SIG-M5 treated with dmso at 0.1 percent for 504 hours (cell line): ENCODE results near the gene GPC5.

ENCODE experiments used
- DNase-seq: peaks from one replicate; lab custom pipeline; 2025; ENCODE audit not compliant: unreplicated experiment; lab: John Stamatoyannopoulos, UW

Gene GPC5

DNA sequence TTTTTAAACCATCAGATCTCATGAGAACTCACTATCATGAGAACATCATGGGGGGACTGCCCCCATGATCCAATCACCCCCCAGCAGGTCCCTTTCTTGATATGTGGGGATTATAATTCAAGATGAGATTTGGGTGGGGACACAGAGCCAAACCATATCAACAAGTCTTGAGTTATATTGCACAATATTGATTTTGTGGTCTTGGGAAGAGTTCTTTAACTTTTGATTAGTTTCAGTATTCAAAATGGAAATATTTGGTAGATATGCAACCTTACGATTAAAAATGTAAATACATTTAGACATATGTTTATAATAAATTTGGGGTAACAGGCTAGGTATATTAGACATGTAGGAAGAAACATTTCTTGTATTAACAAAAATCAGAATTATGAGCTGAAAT, 188.2 kb downstream of the GPC5 start:
- no peak for DNase-seq

DNA sequence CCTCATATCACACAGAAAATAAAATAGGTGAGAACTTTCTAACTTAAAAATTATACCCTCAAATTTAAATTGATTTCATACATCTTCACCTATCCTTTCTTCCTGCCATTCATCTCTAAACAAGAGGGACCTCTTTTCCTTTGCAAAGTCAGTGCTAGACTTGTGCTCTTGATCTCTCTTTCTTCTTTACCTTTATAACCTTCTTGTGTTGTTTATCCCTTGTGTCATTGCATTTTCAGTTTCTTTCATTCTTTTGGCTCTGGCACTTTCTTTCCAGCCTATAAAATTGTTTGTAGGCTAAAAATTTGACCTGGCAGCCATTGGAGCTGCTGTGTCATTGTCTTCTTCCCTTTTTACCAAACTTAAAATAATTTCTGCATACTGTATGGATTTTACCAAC, 190.1 kb downstream of the GPC5 start:
- DNase-seq: no peak

DNA sequence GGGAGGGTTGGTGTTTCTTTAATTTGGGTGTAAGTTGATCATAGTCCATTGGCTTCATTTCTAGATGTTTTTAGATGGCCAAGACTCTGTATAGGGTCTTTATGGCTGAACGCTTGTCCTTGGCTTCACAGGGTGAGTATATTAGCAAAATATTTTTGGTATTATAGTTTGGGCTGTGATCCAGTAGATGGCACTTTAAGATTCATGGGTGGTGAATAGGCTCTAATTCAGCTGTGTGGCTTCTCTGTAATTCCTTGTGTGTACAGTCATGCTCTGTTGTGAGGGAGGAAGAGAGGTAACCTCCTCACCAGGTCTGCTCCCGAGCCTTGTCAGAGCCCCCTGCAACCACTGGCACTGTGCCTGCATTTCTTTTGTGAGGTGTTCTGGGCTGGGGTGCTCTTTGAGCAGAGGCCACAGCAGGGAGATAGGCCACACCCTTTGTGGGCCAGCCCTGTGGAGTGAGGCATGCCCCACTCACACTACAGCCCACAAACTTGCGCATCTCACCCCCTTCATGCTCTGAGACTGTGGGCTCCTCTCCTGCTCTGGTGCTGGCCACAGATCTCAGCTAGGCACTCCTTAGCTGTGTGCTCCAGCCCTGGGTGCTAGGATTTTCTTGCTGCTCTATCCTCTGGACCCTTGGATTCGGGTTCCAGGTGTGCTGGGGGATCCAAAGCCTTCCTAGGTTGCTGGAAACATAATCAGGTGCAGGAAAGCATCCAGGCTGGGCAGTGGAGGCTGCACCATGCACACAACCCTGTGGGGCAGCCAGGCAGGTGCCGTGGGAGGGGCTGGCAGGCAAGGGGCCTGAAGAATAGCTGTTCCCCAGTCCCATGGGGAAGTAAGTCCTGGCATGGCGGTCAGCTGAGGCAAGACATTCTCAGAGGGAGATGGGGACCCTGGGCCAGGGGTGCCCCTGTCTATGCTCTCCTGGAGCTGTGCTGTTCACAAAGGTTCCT, 193.9 kb downstream of the GPC5 start:
- no peak for DNase-seq

DNA sequence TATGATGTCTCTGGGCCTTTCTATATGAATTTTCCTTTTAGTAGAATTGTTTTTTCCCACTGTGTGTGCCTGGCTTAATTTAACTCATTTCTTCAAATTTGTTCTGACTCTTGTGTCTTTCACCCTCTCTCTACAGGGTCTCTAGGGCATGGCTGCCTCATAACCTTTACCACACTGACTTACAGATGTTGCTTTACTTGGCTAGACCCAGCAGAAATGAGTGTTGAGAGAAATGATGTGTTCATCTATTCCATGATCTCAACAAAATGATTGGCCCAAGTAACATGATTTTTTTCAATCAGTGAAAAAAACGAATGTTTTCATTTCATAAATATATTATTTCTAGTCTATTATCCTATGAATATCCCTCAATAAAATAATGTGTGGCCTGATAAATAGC, 195.0 kb downstream of the GPC5 start:
- DNase-seq: no peak

DNA sequence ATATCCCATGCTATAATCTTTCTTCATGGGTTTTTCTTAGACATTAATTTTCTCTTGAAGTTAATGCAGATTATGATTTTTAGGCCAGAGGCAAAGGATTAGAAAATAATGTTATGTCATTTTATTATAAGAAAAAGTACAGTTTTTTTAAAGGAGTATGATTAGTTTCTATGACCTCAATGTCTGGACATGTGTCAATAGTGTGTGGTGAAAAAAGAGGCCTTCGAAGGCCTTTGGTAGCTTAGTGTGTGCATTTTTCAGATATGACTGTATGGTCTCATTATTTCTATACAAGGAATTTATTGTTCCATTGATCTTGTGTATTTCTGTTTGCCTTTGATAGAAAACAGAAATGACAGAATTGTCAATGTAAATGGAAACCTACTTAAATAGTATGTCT, 195.6 kb downstream of the GPC5 start:
- DNase-seq: no peak

DNA sequence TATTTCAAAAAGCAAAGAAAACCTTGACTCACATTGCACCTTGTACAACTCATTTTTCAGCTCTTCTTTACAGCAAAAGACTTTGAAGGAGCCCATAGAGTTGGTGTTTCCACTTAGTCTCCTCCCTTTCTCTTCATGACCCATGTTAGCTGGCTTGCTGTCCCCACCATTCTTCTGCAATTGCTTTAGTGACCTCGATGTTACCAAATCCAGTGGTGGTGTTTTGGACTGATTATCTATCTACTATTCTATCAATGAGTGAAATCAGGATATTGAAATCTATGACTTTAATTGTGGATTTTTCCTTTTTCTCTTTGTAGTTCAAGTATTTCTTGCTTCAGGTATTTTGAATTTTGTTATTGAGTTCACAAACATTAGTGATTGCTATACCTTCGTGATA, 197.3 kb downstream of the GPC5 start:
- DNase-seq: no peak

DNA sequence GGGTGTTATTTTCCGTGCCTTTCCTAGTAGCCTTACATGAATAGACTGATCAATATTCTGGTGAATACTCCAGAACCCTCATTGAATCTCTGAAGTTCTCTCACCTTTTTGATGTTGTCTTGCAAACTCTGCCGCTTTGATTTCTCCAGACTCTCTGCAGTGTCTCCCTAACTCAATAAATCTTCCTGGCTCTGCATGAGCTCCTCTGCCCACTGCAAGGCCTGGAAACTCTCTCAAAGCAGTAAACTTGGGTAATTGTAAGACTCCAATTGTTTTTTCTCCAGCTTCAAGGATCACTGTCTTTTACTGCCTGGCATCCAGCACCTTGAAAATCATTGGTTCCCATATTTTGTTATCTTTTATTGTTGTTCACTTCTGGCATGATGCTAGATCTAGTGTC, 198.4 kb downstream of the GPC5 start:
- DNase-seq: no peak

DNA sequence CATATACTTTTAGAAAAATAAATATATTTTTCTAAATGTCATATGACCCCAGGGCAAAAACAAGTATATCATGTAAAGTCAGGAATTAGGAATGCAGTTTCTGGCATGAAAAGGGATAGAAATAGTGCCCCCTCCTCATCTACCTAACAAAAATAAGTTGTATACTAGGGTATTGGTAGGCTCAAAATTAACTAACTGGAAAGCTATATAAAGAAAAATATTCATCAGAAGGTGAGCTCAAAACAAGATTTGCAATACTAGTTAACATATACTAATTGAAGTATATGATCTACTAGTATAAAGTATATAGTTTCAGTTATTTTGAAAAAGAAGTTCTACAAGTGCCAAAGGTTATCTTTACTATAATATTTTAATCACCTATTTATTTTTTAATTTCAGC, 200.2 kb downstream of the GPC5 start:
- DNase-seq: no peak

DNA sequence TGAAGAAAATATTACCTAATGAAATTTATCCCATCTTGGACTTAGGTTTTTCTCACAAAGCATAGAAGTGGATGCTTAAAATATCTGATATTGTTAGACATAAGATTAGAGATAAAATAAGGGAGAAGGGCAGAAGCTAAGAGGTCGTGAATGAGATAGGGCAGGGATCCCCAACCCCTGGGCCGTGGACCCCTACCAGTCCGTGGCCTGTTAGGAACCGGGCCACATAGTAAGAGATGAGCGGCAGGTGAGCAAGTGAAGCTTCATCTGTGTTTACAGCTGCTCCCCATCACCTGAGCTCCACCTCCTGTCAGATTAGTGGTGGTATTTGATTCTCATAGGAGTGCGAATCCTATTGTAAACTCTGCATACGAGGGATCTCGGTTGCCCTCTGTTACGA, 202.9 kb downstream of the GPC5 start:
- DNase-seq: no peak

DNA sequence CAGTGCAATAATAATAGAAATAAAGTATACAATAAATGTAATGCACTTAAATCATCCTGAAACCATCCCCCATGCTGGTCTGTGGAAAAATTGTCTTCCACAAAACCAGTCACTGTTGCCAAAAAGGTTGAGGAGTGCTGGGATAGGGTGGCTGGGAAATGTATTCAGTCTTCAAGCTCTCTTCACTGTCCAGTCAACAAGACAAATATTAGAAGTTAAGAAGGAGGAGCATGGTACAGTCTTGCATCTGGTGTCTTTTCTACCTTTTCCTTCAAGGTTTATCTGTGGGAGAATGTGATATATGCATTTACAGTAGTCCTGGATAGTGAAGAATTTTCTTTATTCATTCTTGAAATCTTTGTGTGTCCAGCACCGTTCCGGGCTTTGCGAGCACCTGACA, 203.4 kb downstream of the GPC5 start:
- no peak for DNase-seq

DNA sequence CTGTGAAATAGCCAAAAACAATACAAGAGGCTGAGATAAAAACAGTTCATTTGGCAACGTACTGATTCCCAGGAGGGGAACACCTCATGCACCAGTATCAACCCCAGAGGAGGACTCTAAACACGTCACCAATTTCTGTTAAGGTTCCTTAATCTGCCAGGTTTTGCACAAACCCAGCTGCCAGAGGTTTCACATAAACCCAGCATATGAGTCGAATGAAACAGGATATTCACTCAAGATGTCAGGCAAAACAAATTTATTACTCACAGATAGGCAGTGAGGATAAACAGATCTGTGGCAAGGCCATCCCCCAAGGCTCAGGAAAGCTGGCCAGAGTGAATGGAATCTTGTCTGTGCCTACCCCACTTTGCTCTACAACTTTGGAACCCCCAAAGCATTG, 210.9 kb downstream of the GPC5 start:
- no peak for DNase-seq

DNA sequence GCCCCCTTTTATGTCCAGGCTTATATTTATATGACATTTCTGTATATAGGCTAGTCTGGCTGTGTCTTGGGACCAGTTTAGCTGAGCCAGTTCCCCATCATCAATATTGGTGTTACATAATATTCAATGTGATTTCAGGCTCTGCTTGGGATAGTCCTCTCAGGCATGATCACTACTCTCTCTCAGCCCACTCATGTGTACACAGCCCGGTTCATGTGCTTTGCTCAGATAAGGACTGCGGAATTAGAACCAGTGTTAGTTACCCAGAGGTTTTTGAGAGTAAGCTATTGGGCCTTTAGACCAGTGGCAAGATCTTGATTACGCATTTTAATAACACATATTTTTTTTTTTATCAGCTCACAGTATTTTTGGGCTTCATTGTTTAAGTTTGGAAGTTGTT, 219.9 kb downstream of the GPC5 start:
- no peak for DNase-seq

DNA sequence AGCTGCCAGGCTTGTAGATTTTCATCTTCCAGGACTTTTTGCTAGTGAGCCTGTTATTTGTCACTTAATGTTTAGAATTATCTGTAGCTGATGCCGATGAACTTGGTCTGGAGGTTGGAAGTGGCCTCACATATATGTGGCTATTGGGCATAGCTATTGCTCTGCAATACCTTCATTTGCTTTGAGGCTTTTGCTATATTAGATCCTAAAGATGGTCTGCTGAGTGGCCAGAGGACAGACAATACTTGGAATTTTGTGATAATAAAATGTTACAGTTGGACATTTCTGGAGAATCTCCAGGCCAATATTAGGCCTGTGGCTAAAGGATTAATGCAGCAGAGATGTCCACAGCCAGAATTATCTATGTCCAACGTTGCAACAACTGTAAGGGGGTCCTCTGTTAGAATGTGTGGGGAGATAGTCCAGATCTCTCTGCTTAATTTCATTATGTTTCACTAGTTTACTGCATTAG, 222.3 kb downstream of the GPC5 start:
- no peak for DNase-seq

DNA sequence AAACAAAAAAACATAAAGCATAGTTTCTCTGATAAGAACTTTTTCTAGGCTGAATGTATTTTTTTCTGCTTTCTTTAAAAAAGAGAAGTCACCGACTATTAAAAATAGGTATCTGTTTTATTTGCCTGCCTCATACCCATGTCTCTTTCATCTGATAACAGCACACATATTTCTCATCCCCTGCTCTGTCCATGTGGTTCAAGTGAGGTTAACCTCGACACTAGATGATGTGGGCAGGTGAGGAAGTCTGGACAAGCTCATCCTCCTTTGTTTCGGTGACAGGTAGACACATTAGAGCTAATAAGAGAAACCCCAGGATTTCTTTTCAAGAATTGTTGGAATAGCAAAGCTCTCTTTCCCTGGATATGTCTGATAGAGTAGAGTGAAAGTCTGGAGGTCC, 222.7 kb downstream of the GPC5 start:
- DNase-seq: no peak

DNA sequence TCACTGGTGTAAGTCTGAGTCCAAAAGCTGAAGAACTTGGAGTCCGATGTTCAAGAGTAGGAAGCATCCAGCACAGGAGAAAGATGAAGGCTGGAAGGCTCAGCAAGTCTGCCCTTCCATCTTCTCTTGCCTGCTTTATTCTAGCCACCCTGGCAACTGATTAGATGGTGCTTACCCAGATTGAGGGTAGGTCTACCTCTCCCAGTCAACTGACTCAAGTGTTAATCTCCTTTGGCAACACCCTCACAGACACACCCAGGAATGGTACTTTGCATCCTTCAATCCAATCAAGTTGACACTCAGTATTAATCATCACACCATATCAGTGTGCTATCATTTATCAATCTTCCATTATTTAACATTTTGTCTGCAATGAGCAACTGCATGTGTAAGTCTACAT, 223.5 kb downstream of the GPC5 start:
- DNase-seq: no peak

DNA sequence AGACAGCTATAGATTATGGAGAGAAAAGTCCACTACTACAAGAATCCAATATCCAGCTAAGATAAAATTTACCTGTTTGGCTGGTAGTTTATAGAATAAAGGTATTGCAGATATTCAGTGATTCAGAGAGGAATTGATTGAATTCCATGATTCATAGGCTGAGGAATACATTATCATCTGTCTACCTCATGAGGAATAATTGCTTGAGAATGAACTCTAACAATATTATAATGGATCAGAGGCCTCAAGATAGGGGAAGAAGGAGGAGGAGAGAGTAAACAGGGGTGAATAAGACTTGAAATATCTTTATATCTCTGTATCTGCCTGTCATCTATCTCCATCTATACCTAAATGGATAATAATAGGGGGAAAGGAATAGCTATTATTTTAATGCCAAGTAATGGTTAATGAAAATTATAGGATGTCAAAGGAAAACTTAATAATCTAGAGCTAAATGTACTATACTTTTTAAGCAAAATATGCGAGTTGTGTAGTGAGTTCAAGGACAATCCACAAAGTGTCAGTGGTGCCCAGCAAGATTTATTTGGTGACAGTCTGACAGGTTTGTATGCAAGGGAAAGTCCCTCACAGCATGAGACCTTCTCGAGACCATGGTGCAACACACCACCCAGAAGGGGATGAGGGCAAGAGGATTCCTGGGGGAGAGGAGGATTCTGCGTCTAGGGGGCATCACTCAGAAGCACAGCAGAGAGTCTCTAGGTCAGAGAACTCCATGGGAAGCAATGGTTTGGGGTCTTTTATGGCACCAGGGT, 224.5 kb downstream of the GPC5 start:
- no peak for DNase-seq

DNA sequence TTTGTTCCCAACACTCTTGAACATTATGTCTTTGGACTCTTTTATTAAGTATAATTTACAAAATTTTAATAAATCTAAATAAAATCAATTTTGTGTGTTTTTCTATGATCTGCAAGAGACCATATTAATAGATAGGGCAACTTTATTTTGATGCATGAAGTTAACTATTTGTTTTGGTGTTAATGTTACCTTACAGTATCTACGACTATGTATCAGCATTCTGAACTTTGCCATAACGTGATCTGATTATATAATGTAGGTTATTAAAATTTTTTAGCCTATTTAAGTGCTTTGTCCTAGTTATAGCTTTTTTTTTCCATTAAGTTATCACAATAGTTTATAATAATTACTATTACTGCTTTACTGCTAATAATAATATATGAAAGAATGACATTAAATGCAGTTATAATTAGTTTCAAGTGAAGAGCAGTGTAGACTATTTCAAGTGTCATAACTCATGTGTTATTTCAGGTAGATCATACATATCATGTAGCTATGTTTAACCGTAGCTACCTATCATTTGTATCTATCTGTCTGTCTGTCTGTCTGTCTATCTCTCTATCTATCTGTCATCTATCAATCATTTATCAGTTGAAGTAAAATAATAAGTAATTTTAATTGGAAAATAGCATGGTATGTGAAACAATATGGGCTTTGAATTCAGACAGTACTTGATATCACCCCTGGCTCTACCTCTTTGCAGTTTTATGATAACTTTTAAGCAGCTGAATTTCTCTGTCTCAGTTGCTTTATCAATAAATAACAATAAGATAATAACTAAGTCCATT, 229.7 kb downstream of the GPC5 start:
- DNase-seq: no peak

DNA sequence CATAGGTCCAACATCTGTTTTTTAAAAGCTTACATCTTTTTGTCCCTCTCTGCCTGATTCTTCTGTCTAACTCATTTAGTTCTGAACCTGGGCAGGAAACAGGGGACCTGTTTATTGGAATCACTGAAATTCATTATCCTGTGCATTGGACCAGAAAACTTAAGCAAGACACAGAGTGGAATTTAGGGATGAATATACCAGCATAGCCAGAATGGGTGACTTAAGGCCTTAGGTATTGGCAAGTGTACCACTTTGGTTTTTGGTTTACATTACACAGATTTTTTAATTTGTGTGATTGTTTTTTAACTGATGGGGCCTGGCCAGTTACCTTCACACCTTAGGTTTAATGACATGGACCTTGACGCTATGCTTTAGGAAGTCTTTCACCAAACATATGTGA, 232.5 kb downstream of the GPC5 start:
- DNase-seq: no peak

DNA sequence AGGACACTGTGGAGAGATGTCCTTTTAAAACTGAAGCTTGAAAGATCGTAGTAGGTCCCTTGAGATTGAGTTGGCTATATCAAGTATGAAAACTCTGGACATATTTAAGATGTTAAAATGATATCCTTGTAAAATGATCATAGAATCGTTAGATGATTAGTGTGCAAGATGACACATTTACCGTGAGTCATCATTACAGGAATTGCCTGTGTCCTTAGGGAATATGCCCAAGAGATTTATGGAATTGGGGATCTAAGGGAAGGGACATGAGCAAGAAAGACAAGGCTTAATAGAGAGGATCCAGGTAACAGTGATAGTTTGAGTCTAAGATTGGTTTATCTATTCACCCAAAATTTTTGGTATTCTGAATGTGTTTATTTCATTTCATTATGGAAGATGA, 233.7 kb downstream of the GPC5 start:
- DNase-seq: no peak

DNA sequence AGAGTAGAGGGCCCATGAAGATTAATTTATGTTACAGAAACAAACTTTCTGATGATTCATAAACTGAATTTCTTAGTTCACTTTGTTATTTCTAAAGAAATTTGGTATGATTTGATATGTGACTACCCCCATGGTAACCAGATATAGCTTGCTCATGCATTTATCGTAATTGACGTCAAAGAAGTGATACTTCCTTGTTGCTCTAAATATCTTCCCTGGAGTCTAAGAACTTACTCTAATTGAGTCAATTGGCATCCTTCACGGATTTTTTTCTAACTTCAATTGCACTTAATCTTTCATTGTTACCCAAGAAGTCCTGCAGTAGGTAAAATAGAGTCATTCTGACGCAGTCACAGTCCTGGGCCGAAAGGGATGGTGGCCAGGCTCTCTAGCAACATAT, 240.9 kb downstream of the GPC5 start:
- no peak for DNase-seq

DNA sequence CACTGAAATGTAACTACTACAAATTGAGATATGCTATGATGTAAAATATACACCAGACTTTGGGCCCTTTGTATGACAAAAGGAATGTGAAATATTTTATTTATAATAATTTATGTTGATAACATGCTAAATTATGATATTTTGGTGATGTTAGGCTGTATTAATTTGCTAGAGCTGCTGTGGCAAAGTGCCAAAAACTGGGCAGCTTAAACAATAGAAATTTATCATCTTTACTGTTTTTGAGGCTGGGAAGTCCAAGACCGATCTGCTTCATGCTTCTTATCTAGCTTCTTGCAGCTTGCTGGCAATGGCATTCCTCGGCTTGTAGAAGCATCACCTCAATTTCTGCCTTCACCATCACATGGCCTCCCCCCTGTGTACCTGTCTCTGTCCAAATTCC, 245.0 kb downstream of the GPC5 start:
- no peak for DNase-seq
